ENCODE measurements around the gene PARP4. TPM values are rescaled to one million over a fixed set of nuclear protein-coding genes. Genes with fewer than 3 reads are reported as not detected.
"Not testable (repeated sequence)": the region's sequence is repeated elsewhere in the genome, so short reads cannot be mapped to it uniquely, and the experiment has no call there.

PARP4 gene
- total and polyA plus RNA-seq, 2 experiments from 2014 or later: 12.9 to 32.9 TPM

- H3K27ac ChIP-seq (ENCODE audit: low read depth); H3K27ac Mint-ChIP-seq; H3K4me1 Mint-ChIP-seq; H3K27me3 ChIP-seq (ENCODE audit: insufficient read depth); H3K4me2 ChIP-seq; H4K20me1 ChIP-seq (replicated peaks; ENCODE audit: insufficient read depth); H3K36me3 ChIP-seq (ENCODE audit: insufficient read depth); H2AFZ ChIP-seq; H3K4me3 ChIP-seq; DNase-seq (ENCODE audit: low spot score); H3K27me3 Mint-ChIP-seq (ENCODE audit: insufficient read depth, low read depth, poor library complexity); H3K9me2 ChIP-seq (ENCODE audit: insufficient read depth); H3K4me3 Mint-ChIP-seq; ATAC-seq; H3K79me2 ChIP-seq (replicated peaks; ENCODE audit: insufficient read depth); H3K36me3 Mint-ChIP-seq (ENCODE audit: low read depth); H3K4me1 ChIP-seq (ENCODE audit: insufficient read depth); H3K9me3 Mint-ChIP-seq; H3F3A ChIP-seq (replicated peaks; ENCODE audit: low read depth): not testable (repeated sequence)
Observed at GRCh38 chr13:24390795-24391194, 121.8 kb downstream of the PARP4 start.

- no peaks in the 10 kb centered on the region for H3K27me3 ChIP-seq (ENCODE audit: insufficient read depth)
- ATAC-seq: no peak
- TF ChIP-seq NANOG (IDR thresholded peaks at IDR 0.05; ENCODE audit: borderline replicate concordance) (no peak), REST (IDR thresholded peaks at IDR 0.05; ENCODE audit: unreplicated experiment) (no peak), CTCF (conservative IDR thresholded peaks at IDR 0.05; ENCODE audit: low read depth in 2 of 2) (no peak), ETS1 (IDR thresholded peaks at IDR 0.05) (no peak), ZNF331 (CRISPR knock-in tag; IDR thresholded peaks at IDR 0.05; ENCODE audit: low read depth) (no peak), ZNF114 (CRISPR knock-in tag; IDR thresholded peaks at IDR 0.05) (no peak), EZH2 (IDR thresholded peaks at IDR 0.05; ENCODE audit: low read depth, unreplicated experiment) (no peak), ZNF462 (CRISPR knock-in tag; IDR thresholded peaks at IDR 0.05) (no peak), POLR2AphosphoS5 (IDR thresholded peaks at IDR 0.05; ENCODE audit: low read depth) (no peak), CREB1 (CRISPR knock-in tag; IDR thresholded peaks at IDR 0.05; ENCODE audit: low read depth) (no peak)
Observed at GRCh38 chr13:24389506-24389905, 123.1 kb downstream of the PARP4 start.

More at GRCh38 chr13:24389506-24389905, 123.1 kb downstream of the PARP4 start:
- Histone ChIP-seq H3K4me1 (ENCODE audit: insufficient read depth) (no peaks in the 10 kb centered on the region), H3K36me3 (ENCODE audit: insufficient read depth) (no peaks in the 10 kb centered on the region), H3F3A (replicated peaks; ENCODE audit: low read depth) (no peaks in the 10 kb centered on the region), H4K20me1 (replicated peaks; ENCODE audit: insufficient read depth) (no peaks in the 10 kb centered on the region), H3K79me2 (replicated peaks; ENCODE audit: insufficient read depth) (no peaks in the 10 kb centered on the region), H3K27ac (ENCODE audit: low read depth) (no peak overlapping the region), H2AFZ (no peak overlapping the region), H3K4me3 (no peak overlapping the region), H3K9me2 (ENCODE audit: insufficient read depth) (no peaks in the 10 kb centered on the region), H3K4me2 (no peak overlapping the region)
- H3K36me3 Mint-ChIP-seq (ENCODE audit: low read depth): no peaks in the 10 kb centered on the region
- peaks cover 5% of the 10 kb centered on the region for H3K27me3 Mint-ChIP-seq (ENCODE audit: insufficient read depth, low read depth, poor library complexity)
- H3K27ac Mint-ChIP-seq: no peak overlapping the region
- H3K9me3 Mint-ChIP-seq: no peaks in the 10 kb centered on the region; the same call in 2 of the 3 replicates
- DNase-seq (ENCODE audit: low spot score): no peak
- H3K4me1 Mint-ChIP-seq: no peaks in the 10 kb centered on the region; the same call in 2 of the 3 replicates
- no peak overlapping the region for H3K4me3 Mint-ChIP-seq
